Measurements from ENCODE around the gene KRI1. TPM values are rescaled to one million over a fixed set of nuclear protein-coding genes. Genes with fewer than 3 reads are reported as not detected.

The KRI1 gene
- total and polyA plus RNA-seq, 2 of the 8 experiments (the other 6 are each of a cell fraction or from before 2014, with no cell fraction given): 14.2 to 45.2 TPM

- TF ChIP-seq KDM5A (IDR thresholded peaks at IDR 0.05; ENCODE audit: low read length) (no peak), ASH2L (IDR thresholded peaks at IDR 0.05; ENCODE audit: low read length) (peak; percentile 94), CTBP2 (IDR thresholded peaks at IDR 0.05; ENCODE audit: borderline replicate concordance, insufficient read depth, insufficient read length, low read length) (no peak), TCF12 (IDR thresholded peaks at IDR 0.05; ENCODE audit: low read depth, low read length) (0 out of 2 replicates have a peak, but pooled peaks have one; percentile 5), NRF1 (IDR thresholded peaks at IDR 0.05; ENCODE audit: low read depth, low read length) (peak; percentile 35; the same call in 1 of the 2 replicates), KDM1A (IDR thresholded peaks at IDR 0.05; ENCODE audit: borderline replicate concordance, low read length) (no peak), RNF2 (IDR thresholded peaks at IDR 0.05; ENCODE audit: borderline replicate concordance, low read depth, low read length, missing control alignments, poor library complexity, severe bottlenecking) (peak; percentile 43), RAD21 (IDR thresholded peaks at IDR 0.05 in 1 of 2, conservative IDR thresholded peaks at IDR 0.05 in 1 of 2; ENCODE audit: low read depth in 2 of 2, low read length in 2 of 2) (0 out of 4 replicates have a peak, but pooled peaks of 1 of the 2 experiments have one; percentile 18), POLR2A (IDR thresholded peaks at IDR 0.05; ENCODE audit: control extremely low read depth in 1 of 2, low read depth in 2 of 2, low read length in 2 of 2) (no peak), SIN3A (conservative IDR thresholded peaks at IDR 0.05 in 1 of 2, IDR thresholded peaks at IDR 0.05 in 1 of 2; ENCODE audit: low read depth in 1 of 2, low read length in 2 of 2) (no peak), E2F6 (IDR thresholded peaks at IDR 0.05) (peak; percentile 44; the same call in 1 of the 2 replicates), BCL11A (IDR thresholded peaks at IDR 0.05; ENCODE audit: low read depth in 2 of 2, low read length in 2 of 2) (no peak), HDAC6 (IDR thresholded peaks at IDR 0.05; ENCODE audit: low read depth, low read length) (no peak), SUZ12 (IDR thresholded peaks at IDR 0.05; ENCODE audit: low read length) (peak; percentile 92), CREB1 (IDR thresholded peaks at IDR 0.05) (peak; percentile 19), TAF1 (IDR thresholded peaks at IDR 0.05; ENCODE audit: low read depth, low read length) (0 out of 2 replicates have a peak, but pooled peaks have one; percentile 8), MAX (IDR thresholded peaks at IDR 0.05) (no peak; the same call in 1 of the 2 replicates), SIRT6 (IDR thresholded peaks at IDR 0.05; ENCODE audit: low read length) (no peak), KDM4A (IDR thresholded peaks at IDR 0.05; ENCODE audit: low read depth, low read length, severe bottlenecking) (peak; percentile 75)
Measured at GRCh38 chr19:10514211-10515145, 51.3 kb downstream of the KRI1 start (continued).
